Stimulated activated naive B cell treated with anti-CD40 and anti-IgM and Interleukin-4, amounts not matched to agents 10 μg/mL and 1 μg/mL and 100 μg/mL, for 72 hours (primary cell): ENCODE measurements around the gene EFCAB6.

Experiments
- ATAC-seq, 2 donors: fragments of 150-1000 bp; cut with Tn5 transposase; replicated peaks; 2 replicates each; pipeline ENCODE4 v1.10.0; 2021; ENCODE audit warnings: moderate library complexity in 1 of 2
- DNase-seq: peaks from one replicate; pipeline ENCODE4 v3.0.0; 2021
- H3K27ac Mint-ChIP-seq: one replicate; pipeline ENCODE4 v1.8.0; 2022; ENCODE audit warnings: mild to moderate bottlenecking, mixed read lengths
- H3K27me3 Mint-ChIP-seq, 2 donors: one replicate each; pipeline ENCODE4 v1.8.0; 2022; ENCODE audit warnings: mixed read lengths in 2 of 2
- H3K36me3 Mint-ChIP-seq, 2 donors: one replicate each; pipeline ENCODE4 v1.8.0; 2022; ENCODE audit warnings: mixed read lengths in 2 of 2, mild to moderate bottlenecking in 1 of 2
- H3K4me1 Mint-ChIP-seq, 2 donors: one replicate each; pipeline ENCODE4 v1.8.0; 2022; ENCODE audit warnings: mixed read lengths in 2 of 2, mild to moderate bottlenecking in 1 of 2
- H3K4me3 Mint-ChIP-seq, 2 donors: one replicate each; pipeline ENCODE4 v1.8.0; 2022; ENCODE audit warnings: mild to moderate bottlenecking in 2 of 2, mixed read lengths in 2 of 2, moderate library complexity in 1 of 2
- H3K9me3 Mint-ChIP-seq, 2 donors: one replicate each; pipeline ENCODE4 v1.8.0; 2022; ENCODE audit warnings: mixed read lengths in 2 of 2, mild to moderate bottlenecking in 1 of 2

The EFCAB6 gene

GRCh38 chr22:43812149-43812842, at the start of gene EFCAB6:
EFCAB6 (minus strand) TSS chr22:43812305; CDS start chr22:43782318, 29,987 bp downstream.
- ATAC-seq (peak; percentile 92 to 95), DNase-seq (peak; percentile 84)
- peak within 1 kb of the TSS; percentile 96 for H3K27ac Mint-ChIP-seq
- H3K4me1 Mint-ChIP-seq, result peaks cover 17 to 32% of the 10 kb centered on the region in 2 donors
- peak within 1 kb of the TSS; percentile 90 to 97 for H3K4me3 Mint-ChIP-seq
- peaks cover 11 to 14% of the 10 kb centered on the region in 2 donors for H3K36me3 Mint-ChIP-seq
- no peaks in the 10 kb centered on the region for H3K9me3 Mint-ChIP-seq
- peaks cover 6 to 7% of the 10 kb centered on the region in 2 donors for H3K27me3 Mint-ChIP-seq

GRCh38 chr22:43861529-43861928, 49.4 kb upstream of the EFCAB6 start:
- Mint-ChIP-seq H3K27ac (no peak overlapping the region), H3K4me3 (no peak overlapping the region), H3K27me3 (peaks cover 72 to 77% of the 10 kb centered on the region in 2 donors), H3K9me3 (peaks cover 4 to 10% of the 10 kb centered on the region in 2 donors), H3K4me1 (peaks cover 0 to 4% of the 10 kb centered on the region in 2 donors), H3K36me3 (no peaks in the 10 kb centered on the region)
- ATAC-seq, result no peak
- DNase-seq, result no peak

- no peak for ATAC-seq
- peaks cover 5 to 10% of the 10 kb centered on the region in 2 donors for H3K9me3 Mint-ChIP-seq
- no peak for DNase-seq
- peaks cover 66 to 72% of the 10 kb centered on the region in 2 donors for H3K27me3 Mint-ChIP-seq
- no peaks in the 10 kb centered on the region for H3K36me3 Mint-ChIP-seq
- H3K27ac Mint-ChIP-seq, result no peak overlapping the region
- no peak overlapping the region for H3K4me3 Mint-ChIP-seq
- peaks cover 0 to 4% of the 10 kb centered on the region in 2 donors for H3K4me1 Mint-ChIP-seq
These were observed 48.7 kb upstream of the EFCAB6 start for GRCh38 chr22:43860831-43861230.

- H3K9me3 Mint-ChIP-seq, result peaks cover 7 to 10% of the 10 kb centered on the region in 2 donors
- no peak for ATAC-seq
These were observed 48.0 kb upstream of the EFCAB6 start for GRCh38 chr22:43860126-43860525.

GRCh38 chr22:43859621-43860020, 47.5 kb upstream of the EFCAB6 start:
- peaks cover 7 to 10% of the 10 kb centered on the region in 2 donors for H3K9me3 Mint-ChIP-seq
- ATAC-seq (no peak), DNase-seq (no peak)
- H3K36me3 Mint-ChIP-seq, result no peaks in the 10 kb centered on the region
- no peak overlapping the region for H3K4me3 Mint-ChIP-seq
- H3K4me1 Mint-ChIP-seq, result peaks cover 0 to 4% of the 10 kb centered on the region in 2 donors
- H3K27ac Mint-ChIP-seq, result no peak overlapping the region
- peaks cover 66 to 68% of the 10 kb centered on the region in 2 donors for H3K27me3 Mint-ChIP-seq

More at GRCh38 chr22:43860126-43860525, 48.0 kb upstream of the EFCAB6 start:
- DNase-seq, result no peak
- no peak overlapping the region for H3K27ac Mint-ChIP-seq
- H3K4me1 Mint-ChIP-seq, result peaks cover 0 to 4% of the 10 kb centered on the region in 2 donors
- peaks cover 68 to 71% of the 10 kb centered on the region in 2 donors for H3K27me3 Mint-ChIP-seq
- no peak overlapping the region for H3K4me3 Mint-ChIP-seq
- no peaks in the 10 kb centered on the region for H3K36me3 Mint-ChIP-seq

GRCh38 chr22:43859176-43859575, 47.1 kb upstream of the EFCAB6 start:
- Mint-ChIP-seq H3K9me3 (peaks cover 7 to 10% of the 10 kb centered on the region in 2 donors), H3K27ac (no peak overlapping the region), H3K4me1 (peaks cover 0 to 4% of the 10 kb centered on the region in 2 donors), H3K4me3 (no peak overlapping the region), H3K27me3 (peaks cover 66% of the 10 kb centered on the region in 2 donors), H3K36me3 (no peaks in the 10 kb centered on the region)
- ATAC-seq, result no peak
- no peak for DNase-seq

GRCh38 chr22:43858156-43858895, 46.2 kb upstream of the EFCAB6 start:
- H3K4me3 Mint-ChIP-seq, result no peak overlapping the region
- DNase-seq (no peak), ATAC-seq (no peak)
- peaks cover 0 to 4% of the 10 kb centered on the region in 2 donors for H3K4me1 Mint-ChIP-seq
- H3K27ac Mint-ChIP-seq, result no peak overlapping the region
- peaks cover 58% of the 10 kb centered on the region in 2 donors for H3K27me3 Mint-ChIP-seq
- no peaks in the 10 kb centered on the region for H3K36me3 Mint-ChIP-seq
- H3K9me3 Mint-ChIP-seq, result peaks cover 7 to 10% of the 10 kb centered on the region in 2 donors

GRCh38 chr22:43857367-43857766, 45.3 kb upstream of the EFCAB6 start:
- no peak overlapping the region for H3K27ac Mint-ChIP-seq
- H3K4me1 Mint-ChIP-seq, result peaks cover 0 to 5% of the 10 kb centered on the region in 2 donors
- H3K36me3 Mint-ChIP-seq, result no peaks in the 10 kb centered on the region
- ATAC-seq (no peak), DNase-seq (no peak)
- H3K4me3 Mint-ChIP-seq, result no peak overlapping the region
- H3K9me3 Mint-ChIP-seq, result peaks cover 7 to 10% of the 10 kb centered on the region in 2 donors
- H3K27me3 Mint-ChIP-seq, result peaks cover 55 to 56% of the 10 kb centered on the region in 2 donors

GRCh38 chr22:43855431-43855830, 43.3 kb upstream of the EFCAB6 start:
- DNase-seq, result no peak
- Mint-ChIP-seq H3K27ac (no peak overlapping the region), H3K4me3 (no peak overlapping the region), H3K27me3 (peaks cover 53 to 57% of the 10 kb centered on the region in 2 donors), H3K36me3 (no peaks in the 10 kb centered on the region), H3K4me1 (peaks cover 0 to 5% of the 10 kb centered on the region in 2 donors), H3K9me3 (peaks cover 7 to 10% of the 10 kb centered on the region in 2 donors)
- ATAC-seq, result no peak

GRCh38 chr22:43854786-43855271, 42.7 kb upstream of the EFCAB6 start:
- no peak for DNase-seq
- Mint-ChIP-seq H3K27ac (no peak overlapping the region), H3K9me3 (peaks cover 7 to 10% of the 10 kb centered on the region in 2 donors), H3K4me1 (peaks cover 0 to 5% of the 10 kb centered on the region in 2 donors), H3K4me3 (no peak overlapping the region), H3K27me3 (peaks cover 47 to 54% of the 10 kb centered on the region in 2 donors), H3K36me3 (no peaks in the 10 kb centered on the region)
- no peak for ATAC-seq

GRCh38 chr22:43854121-43854785, 42.1 kb upstream of the EFCAB6 start:
- H3K4me3 Mint-ChIP-seq, result no peak overlapping the region
- H3K4me1 Mint-ChIP-seq, result peaks cover 0 to 5% of the 10 kb centered on the region in 2 donors
- H3K27me3 Mint-ChIP-seq, result peaks cover 47 to 48% of the 10 kb centered on the region in 2 donors
- ATAC-seq (no peak), DNase-seq (no peak)
- no peaks in the 10 kb centered on the region for H3K36me3 Mint-ChIP-seq
- H3K27ac Mint-ChIP-seq, result no peak overlapping the region
- H3K9me3 Mint-ChIP-seq, result peaks cover 7 to 10% of the 10 kb centered on the region in 2 donors

- no peak for ATAC-seq
- Mint-ChIP-seq H3K9me3 (peaks cover 7 to 10% of the 10 kb centered on the region in 2 donors), H3K4me1 (peaks cover 0 to 2% of the 10 kb centered on the region in 2 donors), H3K4me3 (no peak overlapping the region), H3K27me3 (peaks cover 40 to 41% of the 10 kb centered on the region in 2 donors), H3K27ac (no peak overlapping the region), H3K36me3 (no peaks in the 10 kb centered on the region)
- no peak for DNase-seq
These were observed 41.3 kb upstream of the EFCAB6 start for GRCh38 chr22:43853328-43853931.

GRCh38 chr22:43852573-43853327, 40.6 kb upstream of the EFCAB6 start:
- ATAC-seq (no peak), DNase-seq (no peak)
- Mint-ChIP-seq H3K4me1 (peaks cover 0 to 2% of the 10 kb centered on the region in 2 donors), H3K27ac (no peak overlapping the region), H3K4me3 (no peak overlapping the region), H3K9me3 (peaks cover 7 to 10% of the 10 kb centered on the region in 2 donors), H3K36me3 (no peaks in the 10 kb centered on the region), H3K27me3 (peaks cover 38 to 40% of the 10 kb centered on the region in 2 donors)
